ENCODE measurements around the gene SYT6.

- TF ChIP-seq POLR2A (IDR thresholded peaks at IDR 0.05) (no peak), CTCF (IDR thresholded peaks at IDR 0.05) (no peak)
Observed at GRCh38 chr1:114079596-114080190, 74.0 kb downstream of the SYT6 start.
